TTC549 (cell line): Measurements from ENCODE around the gene YPEL3.

ENCODE experiments used
- FAIRE-seq: peaks from 2 replicates; lab custom pipeline; 2012; peaks lifted over from hg19 to GRCh38; lab: Jason Lieb, UNC

The YPEL3 gene

DNA sequence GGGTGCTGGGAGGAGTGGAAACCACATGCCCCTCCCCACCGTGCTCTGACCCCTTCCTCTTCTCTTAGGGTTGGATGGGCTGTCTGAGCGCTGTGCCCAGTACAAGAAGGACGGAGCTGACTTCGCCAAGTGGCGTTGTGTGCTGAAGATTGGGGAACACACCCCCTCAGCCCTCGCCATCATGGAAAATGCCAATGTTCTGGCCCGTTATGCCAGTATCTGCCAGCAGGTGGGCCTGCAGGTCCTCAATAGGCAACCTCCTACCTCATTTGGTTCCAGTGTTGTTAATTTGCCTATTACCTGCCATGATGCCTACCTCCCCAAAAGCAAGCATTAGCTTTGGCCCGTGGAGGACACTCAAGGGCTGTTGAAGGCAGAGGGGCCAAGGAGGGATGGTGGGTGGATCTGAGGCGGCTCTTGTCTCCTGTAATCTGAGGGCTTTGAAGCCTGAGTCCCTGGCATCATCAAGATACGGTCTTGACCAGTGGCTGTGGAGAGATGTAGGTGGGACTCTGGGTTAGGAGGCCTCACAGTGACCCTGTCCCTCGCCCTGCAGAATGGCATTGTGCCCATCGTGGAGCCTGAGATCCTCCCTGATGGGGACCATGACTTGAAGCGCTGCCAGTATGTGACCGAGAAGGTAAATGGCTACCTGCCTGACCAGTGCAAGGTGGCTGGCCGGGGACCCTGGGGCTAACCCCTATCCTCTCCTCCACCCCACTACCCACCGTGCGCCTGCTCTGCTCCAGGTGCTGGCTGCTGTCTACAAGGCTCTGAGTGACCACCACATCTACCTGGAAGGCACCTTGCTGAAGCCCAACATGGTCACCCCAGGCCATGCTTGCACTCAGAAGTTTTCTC, 27.0 kb downstream of the YPEL3 start:
- FAIRE-seq: no peak

DNA sequence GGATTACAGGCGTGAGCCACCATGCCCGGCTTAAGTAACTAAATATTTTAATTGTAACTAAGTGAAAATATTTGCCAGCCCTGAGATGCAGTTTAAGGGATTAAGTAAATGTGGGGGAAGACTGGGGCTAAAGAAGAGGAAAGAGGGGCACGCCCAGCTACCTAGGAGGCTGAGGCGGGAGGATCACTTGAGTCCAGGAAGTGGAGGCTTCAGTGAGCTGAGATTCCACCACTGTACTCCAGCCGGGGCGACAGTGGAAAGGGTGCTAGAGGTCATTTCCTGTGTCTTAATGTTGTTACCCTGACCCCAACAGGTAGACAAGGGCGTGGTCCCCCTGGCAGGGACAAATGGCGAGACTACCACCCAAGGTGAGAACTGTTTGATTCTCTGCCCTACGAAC, 27.7 kb downstream of the YPEL3 start:
- no peak for FAIRE-seq

DNA sequence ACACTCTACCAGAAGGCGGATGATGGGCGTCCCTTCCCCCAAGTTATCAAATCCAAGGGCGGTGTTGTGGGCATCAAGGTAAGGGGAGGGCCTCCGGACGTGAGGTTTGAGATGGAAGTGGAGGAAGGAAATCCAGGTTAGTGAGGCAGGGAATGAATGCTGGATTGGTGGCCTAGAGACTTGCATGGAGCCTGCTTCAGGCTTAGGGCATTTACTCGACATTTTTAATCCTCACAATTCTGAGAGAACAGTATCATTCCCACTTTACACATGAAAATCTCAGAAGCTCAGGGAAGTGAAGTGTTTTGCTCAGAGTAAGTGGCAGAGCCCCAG, 28.5 kb downstream of the YPEL3 start:
- no peak for FAIRE-seq

DNA sequence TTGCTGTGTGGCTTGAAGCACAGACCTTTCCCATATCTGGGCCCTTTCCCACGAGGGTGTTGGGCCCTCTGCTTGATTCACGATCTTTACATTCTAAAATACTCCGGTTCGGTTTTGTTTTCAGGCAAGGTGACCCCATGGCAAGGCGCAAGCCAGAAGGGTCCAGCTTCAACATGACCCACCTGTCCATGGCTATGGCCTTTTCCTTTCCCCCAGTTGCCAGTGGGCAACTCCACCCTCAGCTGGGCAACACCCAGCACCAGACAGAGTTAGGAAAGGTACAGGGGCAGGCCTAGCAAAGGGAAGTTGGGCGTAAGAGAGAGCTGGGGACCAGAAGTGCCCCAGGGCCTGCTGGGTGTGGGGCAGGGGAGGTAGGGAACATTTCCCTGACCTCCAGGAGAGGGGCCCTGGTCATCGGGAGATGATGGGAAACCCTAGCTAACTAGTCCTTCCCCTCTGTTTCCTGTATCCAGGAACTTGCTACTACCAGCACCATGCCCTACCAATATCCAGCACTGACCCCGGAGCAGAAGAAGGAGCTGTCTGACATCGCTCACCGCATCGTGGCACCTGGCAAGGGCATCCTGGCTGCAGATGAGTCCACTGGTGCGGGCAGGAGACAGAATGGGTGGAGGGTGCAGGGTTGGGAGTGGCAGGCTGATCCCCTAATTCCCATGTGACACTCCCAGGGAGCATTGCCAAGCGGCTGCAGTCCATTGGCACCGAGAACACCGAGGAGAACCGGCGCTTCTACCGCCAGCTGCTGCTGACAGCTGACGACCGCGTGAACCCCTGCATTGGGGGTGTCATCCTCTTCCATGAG, 29.0 kb downstream of the YPEL3 start:
- FAIRE-seq: no peak

DNA sequence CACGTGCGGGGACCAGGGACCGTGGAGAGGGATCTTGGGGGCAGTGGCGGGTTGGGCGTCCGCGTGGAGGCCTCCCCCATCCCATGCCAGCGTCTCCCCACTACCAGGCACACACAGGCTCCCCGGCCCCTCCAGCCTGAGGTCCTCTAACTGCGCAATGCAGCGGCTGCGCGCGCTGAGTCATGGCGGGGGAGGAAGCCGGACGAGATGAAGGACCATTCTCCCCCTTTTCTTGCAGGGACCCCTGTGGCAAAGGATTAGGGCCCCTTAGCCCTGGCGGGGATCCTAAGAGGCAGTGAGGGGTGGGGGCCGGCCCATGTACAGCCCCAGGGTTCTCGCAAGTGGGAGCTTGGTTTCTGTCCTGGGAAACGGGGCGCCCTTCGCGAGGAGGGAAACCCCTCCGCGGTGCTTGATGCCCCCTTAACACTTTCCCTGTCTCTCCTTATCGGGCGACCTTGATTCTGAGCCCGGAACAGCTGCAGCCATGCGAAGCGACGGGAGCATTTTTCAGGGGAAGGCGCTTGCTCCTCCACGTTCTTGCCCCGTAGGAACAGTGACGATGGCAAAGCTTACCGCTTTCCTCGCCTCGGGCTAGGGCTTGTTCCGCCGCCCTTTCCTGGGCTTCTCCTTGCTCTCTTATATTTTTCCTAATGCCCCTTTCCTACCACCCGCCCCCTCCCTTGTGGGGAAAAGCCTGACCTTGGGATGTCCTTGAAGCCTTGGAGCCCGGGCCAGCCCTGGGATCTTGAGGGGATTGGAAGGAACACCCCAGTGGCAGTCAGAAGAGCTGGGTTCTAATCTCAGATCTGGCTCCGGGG, 29.9 kb downstream of the YPEL3 start:
- no peak for FAIRE-seq

DNA sequence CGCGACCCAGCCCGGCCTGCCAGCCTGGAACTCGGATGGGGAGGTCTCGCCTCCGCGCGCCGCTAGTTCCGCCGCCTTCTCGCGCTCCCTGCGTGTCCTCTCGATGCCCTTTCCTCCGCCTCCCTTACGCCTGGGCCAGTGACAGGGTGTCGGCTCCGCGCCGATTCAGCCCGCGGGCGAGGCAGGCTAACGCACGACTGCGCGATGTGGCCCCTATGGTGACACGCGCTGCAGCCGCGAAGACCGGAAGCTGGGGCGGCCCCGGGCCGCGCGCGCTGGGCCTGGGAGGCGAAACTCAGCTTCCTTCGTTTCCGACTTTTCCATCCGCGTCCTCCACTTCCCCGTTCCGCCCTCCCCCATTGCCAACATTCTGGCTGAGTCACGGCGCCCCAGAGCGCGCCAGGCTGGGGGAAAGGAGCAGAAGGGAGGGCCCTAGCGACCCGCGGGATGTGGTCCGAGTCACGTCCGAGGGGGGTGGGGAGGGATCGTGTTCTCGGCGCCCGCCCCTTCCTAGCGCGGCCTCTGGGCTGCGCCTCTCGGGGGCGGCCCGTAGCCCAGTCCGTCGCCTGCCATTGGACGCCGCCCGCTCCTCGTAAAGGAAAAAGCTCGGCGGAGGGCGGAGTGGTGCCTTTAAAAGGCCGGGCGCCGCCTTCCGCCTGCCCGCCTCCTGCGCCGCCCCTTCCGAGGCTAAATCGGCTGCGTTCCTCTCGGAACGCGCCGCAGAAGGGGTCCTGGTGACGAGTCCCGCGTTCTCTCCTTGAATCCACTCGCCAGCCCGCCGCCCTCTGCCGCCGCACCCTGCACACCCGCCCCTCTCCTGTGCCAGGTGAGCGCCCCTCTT, 30.7 kb downstream of the YPEL3 start, which contains the start of gene ALDOA:
Gene ALDOA (plus strand): TSS at position 659 of the 841 bp plus-strand sequence. CDS start 1,138 bp downstream, outside the sequence.
- FAIRE-seq: peak; percentile 53

DNA sequence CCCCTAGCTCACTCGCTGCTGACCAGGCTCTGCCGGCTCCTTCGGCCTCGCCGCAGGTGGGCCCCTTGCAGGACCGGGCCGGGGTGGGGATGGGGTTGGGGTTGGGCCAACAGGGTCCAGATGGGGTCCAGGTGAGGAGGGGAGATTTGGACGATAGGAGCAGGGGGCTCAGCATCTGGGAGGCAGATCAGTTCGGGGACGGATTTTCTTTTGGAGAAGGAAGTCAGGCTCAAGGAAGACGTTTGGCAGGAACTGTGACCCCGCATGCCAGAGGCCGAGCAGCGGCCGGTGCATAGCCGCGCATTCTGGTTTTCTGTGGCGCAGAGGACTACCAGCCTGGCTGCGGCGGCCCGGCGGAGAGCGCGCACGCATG, 31.3 kb downstream of the YPEL3 start:
- FAIRE-seq: no peak

DNA sequence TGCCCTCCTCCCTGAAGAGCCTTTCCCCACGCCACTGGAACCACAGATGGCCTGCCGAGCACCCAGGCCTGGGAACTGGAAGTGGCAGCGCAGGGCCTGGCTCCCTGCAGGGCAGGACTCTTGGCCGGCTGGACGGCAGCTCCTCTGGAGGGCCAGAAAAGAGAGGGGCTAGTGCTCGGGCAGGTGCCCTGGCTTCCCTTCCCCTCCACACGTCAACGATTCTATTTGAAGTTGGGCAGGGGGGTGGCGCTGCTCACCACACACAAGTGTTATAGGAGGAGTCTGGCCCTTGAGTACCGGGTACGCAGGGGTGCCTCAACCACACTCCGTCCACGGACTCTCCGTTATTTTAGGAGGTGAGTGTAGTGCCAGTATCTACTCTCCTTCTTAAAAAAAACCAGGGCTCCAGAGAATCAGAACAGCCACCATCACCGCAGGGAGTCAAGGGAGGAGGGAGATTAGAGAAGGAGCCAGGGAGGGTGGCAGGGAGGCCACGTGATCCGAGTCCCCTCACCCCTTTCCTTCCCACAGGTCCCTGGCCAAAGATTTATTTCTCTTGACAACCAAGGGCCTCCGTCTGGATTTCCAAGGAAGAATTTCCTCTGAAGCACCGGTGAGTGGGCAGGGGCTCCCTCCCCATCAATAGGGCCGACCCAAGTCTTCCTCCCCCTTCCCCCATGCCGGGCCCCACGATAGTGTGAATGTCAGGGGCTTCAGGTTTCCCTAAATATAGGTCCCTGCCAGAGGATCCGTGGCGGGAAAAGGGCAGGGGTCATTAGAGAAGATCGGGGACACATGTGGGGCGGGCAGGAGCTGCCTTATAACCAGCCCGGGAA, 31.9 kb downstream of the YPEL3 start:
- no peak for FAIRE-seq

DNA sequence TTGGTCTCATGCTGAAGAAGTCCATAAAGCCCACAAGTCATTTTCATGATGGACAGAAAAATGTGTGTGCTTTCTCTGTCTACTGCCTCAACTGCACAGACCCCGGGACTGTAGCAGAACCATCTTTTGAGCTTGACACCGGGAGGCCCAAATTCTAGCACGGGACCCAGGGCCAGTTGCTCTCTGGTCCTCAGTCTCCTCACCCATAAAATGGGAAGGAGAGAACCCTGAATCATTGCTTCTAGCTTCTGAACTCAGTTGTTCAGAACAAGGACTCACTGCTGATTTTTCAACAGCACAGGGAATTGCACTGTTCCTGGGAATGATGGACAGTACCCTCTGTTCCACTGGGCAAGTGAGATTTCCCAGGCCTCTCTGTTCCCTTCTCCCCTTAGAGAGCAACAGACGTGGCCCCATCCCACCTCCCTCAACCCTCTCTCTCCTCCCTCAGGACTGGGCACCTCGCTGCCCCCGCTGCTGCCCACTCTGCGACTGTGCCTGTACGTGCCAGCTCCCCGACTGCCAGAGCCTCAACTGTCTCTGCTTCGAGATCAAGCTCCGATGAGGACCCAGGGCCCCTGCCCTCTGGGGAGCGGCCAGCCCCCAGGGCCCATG, 32.6 kb downstream of the YPEL3 start:
- no peak for FAIRE-seq

DNA sequence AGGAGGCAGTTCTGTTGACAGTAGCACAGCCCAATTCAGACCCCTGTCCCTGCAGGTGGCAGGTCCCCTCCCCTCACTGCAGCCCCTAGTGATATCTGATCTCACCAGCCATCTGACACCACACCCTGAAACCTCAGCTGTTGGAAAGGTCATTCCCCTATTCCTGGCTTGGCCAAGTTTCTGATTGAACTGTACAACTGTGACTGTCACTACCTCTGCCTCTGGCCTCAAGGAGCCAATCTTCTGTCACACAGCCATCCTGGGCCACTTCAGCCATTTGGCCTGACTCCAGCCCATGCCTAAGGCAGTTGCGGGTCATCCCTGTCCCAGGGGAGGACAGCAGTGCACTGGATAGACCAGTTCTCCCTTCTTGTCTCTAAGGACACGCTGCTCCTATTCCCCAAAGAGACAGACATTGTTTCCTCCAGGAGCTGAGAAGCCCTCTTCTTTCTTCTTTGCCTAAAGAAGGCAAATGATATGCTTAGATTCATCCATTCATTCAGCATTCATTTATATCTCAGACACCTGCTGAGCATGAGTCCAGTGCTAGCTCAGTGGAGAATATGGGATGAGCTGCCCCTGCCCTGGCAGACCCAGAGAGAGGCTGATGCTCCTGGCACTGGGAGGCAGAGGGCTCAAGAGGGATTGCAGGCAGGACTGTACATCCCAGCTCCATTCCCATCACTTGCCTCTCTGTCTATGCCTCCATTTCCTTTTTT, 35.0 kb downstream of the YPEL3 start:
- no peak for FAIRE-seq

DNA sequence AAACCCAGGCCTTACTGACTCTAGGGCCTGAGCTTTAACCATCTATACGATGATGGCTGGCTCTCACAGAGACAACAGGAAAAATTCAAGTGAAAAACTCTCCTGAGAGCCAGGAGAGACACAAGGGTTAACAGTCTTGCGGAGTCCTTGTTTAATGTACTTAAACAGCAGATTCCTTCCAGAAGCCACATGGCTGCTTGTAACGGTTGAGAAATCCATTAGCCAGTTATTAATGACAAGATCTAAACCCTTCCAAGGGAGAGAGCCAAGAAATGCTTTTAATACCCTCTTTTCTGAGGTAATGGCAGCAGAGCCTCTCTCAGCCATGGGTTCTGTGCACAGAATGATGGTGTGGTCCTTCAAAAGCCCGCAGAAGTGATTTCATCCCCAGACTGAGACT, 35.7 kb downstream of the YPEL3 start:
- no peak for FAIRE-seq

DNA sequence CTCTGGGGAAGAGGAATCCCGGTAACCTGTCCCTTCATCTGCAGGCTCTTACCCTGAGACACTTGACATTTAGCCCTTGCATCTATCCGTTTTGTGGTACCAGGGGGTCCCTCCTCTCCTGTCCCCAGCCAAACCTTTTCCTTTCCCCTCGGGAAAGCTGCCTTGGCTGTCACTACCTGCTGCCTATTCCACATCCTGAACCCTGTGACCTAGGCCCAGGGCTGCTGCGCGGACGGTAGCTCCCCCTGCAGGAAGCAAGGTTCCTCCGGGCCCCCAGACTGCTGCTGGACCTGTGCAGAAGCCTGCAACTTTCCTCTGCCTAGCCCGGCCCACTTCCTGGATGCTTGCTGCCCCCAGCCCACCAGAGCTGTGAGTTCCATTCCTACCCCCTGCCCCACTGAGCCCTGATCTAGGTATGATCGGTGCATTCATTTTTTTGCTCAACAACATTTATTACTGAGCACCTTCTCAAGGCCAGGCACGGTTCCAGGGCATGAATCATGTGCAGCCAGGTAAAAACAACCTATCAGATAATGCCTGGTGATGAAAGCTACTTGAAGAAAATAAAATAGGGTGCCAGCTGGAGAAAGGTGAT, 41.0 kb downstream of the YPEL3 start:
- FAIRE-seq: no peak

DNA sequence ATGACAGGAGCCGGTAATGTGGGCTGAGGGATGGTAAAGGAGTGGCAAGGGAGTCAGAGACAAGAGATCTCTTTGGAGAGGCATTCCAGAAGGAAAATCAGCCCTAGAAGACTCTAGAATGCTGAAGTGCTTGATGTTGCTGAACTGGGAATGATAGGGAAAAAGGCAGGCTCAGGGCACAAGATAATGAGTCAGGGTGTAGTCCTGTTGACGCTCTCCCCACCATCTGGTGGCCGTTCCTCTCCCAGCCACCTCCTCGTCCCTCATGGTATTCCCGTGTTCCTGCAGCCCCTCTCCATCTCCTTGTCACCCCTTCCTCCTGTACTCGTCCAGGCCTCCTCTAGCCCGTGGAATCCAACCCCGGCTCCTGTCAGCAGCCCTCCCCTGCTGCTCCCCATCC, 41.6 kb downstream of the YPEL3 start:
- FAIRE-seq: no peak

DNA sequence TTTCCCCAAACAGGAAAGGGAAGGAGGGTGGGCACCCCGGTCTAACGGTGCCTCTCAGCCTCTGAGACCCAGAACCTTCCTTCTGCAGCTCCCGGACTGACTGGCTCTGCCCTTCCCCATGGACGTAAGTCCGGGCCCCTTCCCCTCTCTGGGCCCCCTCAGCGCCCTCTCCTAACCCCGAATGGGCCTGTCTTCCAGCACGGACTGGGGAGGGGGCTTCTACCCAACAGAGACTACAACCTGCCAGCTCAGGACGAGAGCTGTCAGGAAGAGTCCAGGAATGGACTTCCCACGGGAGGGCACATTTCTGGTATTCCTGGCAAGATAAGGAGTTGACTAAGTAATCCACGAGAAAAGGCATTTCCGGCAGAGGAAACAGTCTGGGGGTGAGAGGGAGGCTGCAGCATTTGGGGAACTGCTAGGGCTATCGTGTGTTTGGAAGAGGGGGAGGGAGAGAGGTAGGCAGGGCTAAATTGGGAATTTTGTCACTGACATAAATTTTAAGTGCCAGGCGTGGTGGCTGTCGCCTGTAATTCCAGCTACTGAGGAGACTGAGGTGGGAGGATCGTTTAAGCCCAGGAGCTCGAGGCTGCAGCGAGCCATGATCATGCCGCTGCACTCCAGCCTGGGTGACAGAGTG, 42.5 kb downstream of the YPEL3 start:
- no peak for FAIRE-seq

DNA sequence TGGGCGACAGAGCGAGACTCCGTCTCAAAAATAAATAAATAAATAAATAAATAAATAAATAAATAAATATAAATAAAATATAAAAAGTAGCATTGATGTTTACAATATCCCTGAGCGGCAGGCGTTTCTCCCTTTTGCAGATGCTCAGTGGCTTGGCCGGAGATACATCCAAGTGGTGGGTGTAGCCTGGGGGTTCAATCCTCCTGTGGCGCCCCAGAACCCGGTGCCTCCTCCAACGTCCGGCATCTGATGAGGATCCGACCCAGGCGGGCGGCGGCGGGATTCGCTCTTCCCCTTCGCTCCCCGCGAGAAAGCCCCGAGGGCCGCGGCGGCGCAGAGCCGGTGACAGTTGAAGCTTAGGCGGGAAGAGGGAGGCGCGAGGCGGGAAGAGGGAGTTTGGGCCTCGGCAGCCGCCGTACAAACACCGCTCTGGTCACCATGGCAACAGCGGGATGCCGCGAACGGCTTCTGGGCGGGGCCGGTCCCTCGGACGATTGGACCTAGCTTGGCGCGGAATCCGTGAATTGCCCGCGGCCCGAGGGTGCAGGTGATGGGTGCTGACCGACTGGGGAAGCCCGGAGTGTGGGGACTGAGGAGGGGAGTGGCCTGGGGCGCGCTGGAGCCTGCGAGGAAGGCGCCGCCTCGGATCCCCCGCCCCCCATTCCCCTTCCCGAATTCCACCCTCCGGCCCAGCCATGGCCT, 43.2 kb downstream of the YPEL3 start:
- FAIRE-seq: no peak

DNA sequence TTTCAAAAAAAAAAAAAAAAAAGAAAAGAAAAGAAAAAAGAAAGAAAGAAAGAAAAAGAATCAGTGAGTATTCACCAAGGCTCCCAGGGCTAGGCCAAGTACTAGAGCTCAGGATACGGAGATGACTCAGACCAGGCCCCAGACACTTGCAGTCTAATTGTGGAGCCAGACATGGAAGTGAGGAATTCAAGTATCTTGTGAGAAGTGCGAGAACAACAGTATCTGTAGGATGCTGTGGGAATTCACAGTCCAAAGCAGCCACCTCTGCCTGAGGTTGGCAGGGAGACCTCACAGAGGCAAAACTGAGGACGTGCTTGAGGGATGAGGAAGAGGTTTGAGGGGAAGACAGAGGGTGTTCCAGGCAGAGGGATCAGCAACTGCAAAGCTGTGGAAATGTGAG, 44.5 kb downstream of the YPEL3 start:
- no peak for FAIRE-seq

DNA sequence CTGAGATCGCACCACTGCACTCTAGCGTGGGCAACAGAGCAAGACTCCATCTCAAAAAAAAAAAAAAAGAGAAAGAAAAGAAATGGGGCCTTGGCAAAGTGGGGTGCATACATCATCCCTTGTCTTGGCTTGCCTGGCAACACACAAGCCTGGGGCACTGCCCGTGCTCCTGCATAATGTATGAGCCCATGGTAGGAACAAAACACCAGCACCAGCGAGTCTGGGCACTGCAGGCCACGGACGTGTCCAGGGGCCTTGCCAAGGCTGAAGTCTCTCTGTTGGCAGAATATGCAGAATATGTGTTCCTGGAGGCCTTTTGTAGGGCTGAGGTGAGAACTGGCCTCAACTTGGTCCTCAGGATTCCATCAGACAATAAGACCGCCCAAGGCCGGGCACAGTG, 46.1 kb downstream of the YPEL3 start:
- no peak for FAIRE-seq

DNA sequence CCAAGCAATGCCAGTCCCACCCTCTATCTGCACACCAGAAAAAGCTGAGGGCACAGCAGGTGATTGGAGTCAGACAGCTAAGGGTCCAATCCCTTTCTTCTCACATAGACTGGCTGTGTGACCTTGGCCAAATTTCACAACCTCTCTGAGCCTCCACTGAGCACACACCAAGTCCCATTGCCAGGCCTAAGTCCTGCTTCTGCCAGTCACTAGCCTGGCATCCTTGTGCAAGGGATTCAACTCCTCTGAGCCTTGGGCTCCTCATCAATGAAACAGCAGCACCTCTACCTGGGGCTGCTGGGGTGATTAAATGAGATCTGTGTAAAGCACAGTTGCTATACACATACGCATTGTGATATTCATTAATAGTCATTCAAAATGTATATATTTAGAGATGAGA, 49.4 kb downstream of the YPEL3 start:
- FAIRE-seq: no peak
